ENCODE measurements around the gene HOXD8. TPM values are rescaled to one million over a fixed set of nuclear protein-coding genes. Genes with fewer than 3 reads are reported as not detected.
A peak's percentile ranks its signal among the peaks of the same experiment; 100 is the strongest.

Gene HOXD8
- total RNA-seq, 2 experiments from 2014 or later: not detected

GRCh38 chr2:176122683-176123410, 6.7 kb upstream of the HOXD8 start, which contains the start of gene HOXD9:
TSS of gene HOXD9 (plus strand) at chr2:176122719. CDS start at chr2:176122769, 50 bp downstream.
- peaks cover 85% of the 10 kb centered on the region for H3K27me3 Mint-ChIP-seq
- ATAC-seq (ENCODE audit: low read depth) (no peak), DNase-seq (no peak)
- H3K27ac Mint-ChIP-seq: peak within 1 kb of the TSS; percentile 65
- POLR2A ChIA-PET: no interaction called here
- no peaks in the 10 kb centered on the region for H3K36me3 Mint-ChIP-seq
- H3K4me3 Mint-ChIP-seq: no peak within 1 kb of the TSS
- peaks cover 2% of the 10 kb centered on the region for H3K9me3 Mint-ChIP-seq
- peaks cover 7% of the 10 kb centered on the region for H3K4me1 Mint-ChIP-seq

- Mint-ChIP-seq H3K27ac (peak overlapping the region; percentile 65), H3K4me3 (peak overlapping the region; percentile 39), H3K9me3 (peaks cover 2% of the 10 kb centered on the region), H3K36me3 (no peaks in the 10 kb centered on the region), H3K4me1 (peaks cover 12% of the 10 kb centered on the region), H3K27me3 (peaks cover 85% of the 10 kb centered on the region)
- POLR2A ChIA-PET: no interaction called here
- ATAC-seq (ENCODE audit: low read depth) (no peak), DNase-seq (no peak)
Observed at GRCh38 chr2:176123411-176124109, 5.9 kb upstream of the HOXD8 start.

- no peaks in the 10 kb centered on the region for H3K36me3 Mint-ChIP-seq
- no peak for DNase-seq
- H3K4me3 Mint-ChIP-seq: peak overlapping the region; percentile 39
- H3K27me3 Mint-ChIP-seq: peaks cover 87% of the 10 kb centered on the region
- ATAC-seq (ENCODE audit: low read depth): no peak
- H3K4me1 Mint-ChIP-seq: peaks cover 12% of the 10 kb centered on the region
- peak overlapping the region; percentile 65 for H3K27ac Mint-ChIP-seq
- POLR2A ChIA-PET: no interaction called here
- no peaks in the 10 kb centered on the region for H3K9me3 Mint-ChIP-seq
Observed at GRCh38 chr2:176124110-176124946, 5.2 kb upstream of the HOXD8 start.

GRCh38 chr2:176124947-176125771, 4.3 kb upstream of the HOXD8 start:
- ATAC-seq (ENCODE audit: low read depth) (no peak), DNase-seq (no peak)
- Mint-ChIP-seq H3K36me3 (no peaks in the 10 kb centered on the region), H3K27me3 (peaks cover 79% of the 10 kb centered on the region), H3K9me3 (no peaks in the 10 kb centered on the region), H3K27ac (no peak overlapping the region), H3K4me1 (peaks cover 12% of the 10 kb centered on the region), H3K4me3 (no peak overlapping the region)
- POLR2A ChIA-PET: no interaction called here

GRCh38 chr2:176125772-176126054, 3.8 kb upstream of the HOXD8 start:
- POLR2A ChIA-PET: no interaction called here
- H3K4me1 Mint-ChIP-seq: peaks cover 12% of the 10 kb centered on the region
- peaks cover 75% of the 10 kb centered on the region for H3K27me3 Mint-ChIP-seq
- no peaks in the 10 kb centered on the region for H3K36me3 Mint-ChIP-seq
- H3K4me3 Mint-ChIP-seq: no peak overlapping the region
- ATAC-seq (ENCODE audit: low read depth): no peak
- H3K27ac Mint-ChIP-seq: no peak overlapping the region
- H3K9me3 Mint-ChIP-seq: no peaks in the 10 kb centered on the region
- no peak for DNase-seq

- Mint-ChIP-seq H3K27me3 (peaks cover 80% of the 10 kb centered on the region), H3K9me3 (no peaks in the 10 kb centered on the region), H3K27ac (no peak overlapping the region), H3K4me3 (no peak overlapping the region), H3K4me1 (peaks cover 17% of the 10 kb centered on the region), H3K36me3 (no peaks in the 10 kb centered on the region)
- DNase-seq (no peak), ATAC-seq (ENCODE audit: low read depth) (no peak)
- POLR2A ChIA-PET: no interaction called here
Observed at GRCh38 chr2:176126929-176127773, 2.4 kb upstream of the HOXD8 start.

GRCh38 chr2:176127774-176128072, 1.8 kb upstream of the HOXD8 start:
- H3K27me3 Mint-ChIP-seq: peaks cover 83% of the 10 kb centered on the region
- no peak for DNase-seq
- ATAC-seq (ENCODE audit: low read depth): no peak
- POLR2A ChIA-PET: no interaction called here
- no peaks in the 10 kb centered on the region for H3K9me3 Mint-ChIP-seq
- H3K36me3 Mint-ChIP-seq: no peaks in the 10 kb centered on the region
- H3K4me3 Mint-ChIP-seq: no peak overlapping the region
- H3K27ac Mint-ChIP-seq: no peak overlapping the region
- peaks cover 21% of the 10 kb centered on the region for H3K4me1 Mint-ChIP-seq

- DNase-seq (no peak), ATAC-seq (ENCODE audit: low read depth) (no peak)
- POLR2A ChIA-PET: no interaction called here
- Mint-ChIP-seq H3K27ac (peak overlapping the region; percentile 40), H3K27me3 (peaks cover 87% of the 10 kb centered on the region), H3K4me1 (peaks cover 21% of the 10 kb centered on the region), H3K4me3 (peak overlapping the region; percentile 5), H3K36me3 (no peaks in the 10 kb centered on the region), H3K9me3 (no peaks in the 10 kb centered on the region)
Observed at GRCh38 chr2:176128172-176128981, 1.1 kb upstream of the HOXD8 start.

- POLR2A ChIA-PET: no interaction called here
- DNase-seq: no peak
- H3K9me3 Mint-ChIP-seq: no peaks in the 10 kb centered on the region
- H3K27me3 Mint-ChIP-seq: peaks cover 87% of the 10 kb centered on the region
- no peak for ATAC-seq (ENCODE audit: low read depth)
- no peaks in the 10 kb centered on the region for H3K36me3 Mint-ChIP-seq
- H3K4me3 Mint-ChIP-seq: peak overlapping the region; percentile 25
- H3K4me1 Mint-ChIP-seq: peaks cover 16% of the 10 kb centered on the region
- H3K27ac Mint-ChIP-seq: no peak overlapping the region
Observed at GRCh38 chr2:176129813-176130146, 275 bp downstream of the HOXD8 start.

GRCh38 chr2:176130147-176130956, 847 bp downstream of the HOXD8 start:
- H3K27me3 Mint-ChIP-seq: peaks cover 87% of the 10 kb centered on the region
- ATAC-seq (ENCODE audit: low read depth) (no peak), DNase-seq (peak; percentile 53)
- H3K9me3 Mint-ChIP-seq: no peaks in the 10 kb centered on the region
- peaks cover 17% of the 10 kb centered on the region for H3K4me1 Mint-ChIP-seq
- POLR2A ChIA-PET: no interaction called here
- peak overlapping the region; percentile 26 for H3K4me3 Mint-ChIP-seq
- peak overlapping the region; percentile 68 for H3K27ac Mint-ChIP-seq
- H3K36me3 Mint-ChIP-seq: no peaks in the 10 kb centered on the region

- Mint-ChIP-seq H3K9me3 (no peaks in the 10 kb centered on the region), H3K27me3 (peaks cover 87% of the 10 kb centered on the region), H3K4me3 (peak overlapping the region; percentile 26), H3K27ac (peak overlapping the region; percentile 57), H3K36me3 (peaks cover 3% of the 10 kb centered on the region), H3K4me1 (peaks cover 25% of the 10 kb centered on the region)
- DNase-seq (no peak), ATAC-seq (ENCODE audit: low read depth) (no peak)
- POLR2A ChIA-PET: interaction anchor here (0.6 kb wide), 1 partner anchor 26 kb away, joined by 4 read pairs; no protein-coding TSS in a partner anchor
Observed at GRCh38 chr2:176130957-176131847, 1.7 kb downstream of the HOXD8 start.

All from activated naive CD8-positive, alpha-beta T cell treated with anti-CD3 and anti-CD28 coated beads, Interleukin-2, amount 10 ng/mL, durations not matched to agents 7 days and 5 days (primary cell).